T-helper 1 cell treated with Interleukin-12 subunit alpha and Interleukin-12 subunit beta and Interleukin-4 antibody, amounts not matched to agents 30 μg/mL and 1 μg/mL, for 36 hours (primary cell): ENCODE data around the gene CEMIP.

ENCODE experiments used
- H3K27ac Mint-ChIP-seq: one replicate; pipeline ENCODE4 v1.8.0; 2021; ENCODE audit warnings: mild to moderate bottlenecking, mixed read lengths
- H3K27me3 Mint-ChIP-seq: one replicate; pipeline ENCODE4 v1.8.0; 2021; ENCODE audit warnings: low read depth, mixed read lengths
- H3K36me3 Mint-ChIP-seq: one replicate; pipeline ENCODE4 v1.8.0; 2021; ENCODE audit warnings: low read depth, mixed read lengths
- H3K4me1 Mint-ChIP-seq: one replicate; pipeline ENCODE4 v1.8.0; 2021; ENCODE audit warnings: low read depth, mixed read lengths
- H3K4me3 Mint-ChIP-seq: one replicate; pipeline ENCODE4 v1.8.0; 2021; ENCODE audit warnings: mild to moderate bottlenecking, moderate library complexity, mixed read lengths
- H3K9me3 Mint-ChIP-seq: one replicate; pipeline ENCODE4 v1.8.0; 2021; ENCODE audit warnings: mixed read lengths

The CEMIP gene

GRCh38 chr15:80815106-80815505, 35.9 kb downstream of the CEMIP start:
- no peaks in the 10 kb centered on the region for H3K36me3 Mint-ChIP-seq
- no peak overlapping the region for H3K27ac Mint-ChIP-seq
- H3K9me3 Mint-ChIP-seq, result no peaks in the 10 kb centered on the region
- no peak overlapping the region for H3K4me3 Mint-ChIP-seq
- H3K4me1 Mint-ChIP-seq, result no peaks in the 10 kb centered on the region
- H3K27me3 Mint-ChIP-seq, result peaks cover 24% of the 10 kb centered on the region

- no peaks in the 10 kb centered on the region for H3K4me1 Mint-ChIP-seq
- H3K36me3 Mint-ChIP-seq, result no peaks in the 10 kb centered on the region
- no peaks in the 10 kb centered on the region for H3K9me3 Mint-ChIP-seq
- H3K4me3 Mint-ChIP-seq, result no peak overlapping the region
- H3K27me3 Mint-ChIP-seq, result peaks cover 24% of the 10 kb centered on the region
- H3K27ac Mint-ChIP-seq, result no peak overlapping the region
Observed at GRCh38 chr15:80816049-80816653, 37.0 kb downstream of the CEMIP start.

- H3K4me1 Mint-ChIP-seq, result no peaks in the 10 kb centered on the region
- no peaks in the 10 kb centered on the region for H3K9me3 Mint-ChIP-seq
- H3K36me3 Mint-ChIP-seq, result no peaks in the 10 kb centered on the region
- H3K27me3 Mint-ChIP-seq, result peaks cover 25% of the 10 kb centered on the region
- H3K27ac Mint-ChIP-seq, result no peak overlapping the region
- H3K4me3 Mint-ChIP-seq, result no peak overlapping the region
Observed at GRCh38 chr15:80816936-80817335, 37.8 kb downstream of the CEMIP start.

- H3K27me3 Mint-ChIP-seq, result peaks cover 25% of the 10 kb centered on the region
- H3K36me3 Mint-ChIP-seq, result no peaks in the 10 kb centered on the region
- no peak overlapping the region for H3K4me3 Mint-ChIP-seq
- H3K9me3 Mint-ChIP-seq, result no peaks in the 10 kb centered on the region
- no peaks in the 10 kb centered on the region for H3K4me1 Mint-ChIP-seq
- H3K27ac Mint-ChIP-seq, result no peak overlapping the region
Observed at GRCh38 chr15:80817901-80818300, 38.7 kb downstream of the CEMIP start.

GRCh38 chr15:80819001-80819400, 39.8 kb downstream of the CEMIP start:
- Mint-ChIP-seq H3K36me3 (no peaks in the 10 kb centered on the region), H3K27ac (no peak overlapping the region), H3K4me3 (no peak overlapping the region), H3K27me3 (peaks cover 25% of the 10 kb centered on the region), H3K4me1 (no peaks in the 10 kb centered on the region), H3K9me3 (no peaks in the 10 kb centered on the region)

GRCh38 chr15:80820092-80820491, 40.9 kb downstream of the CEMIP start:
- Mint-ChIP-seq H3K36me3 (no peaks in the 10 kb centered on the region), H3K27ac (no peak overlapping the region), H3K9me3 (no peaks in the 10 kb centered on the region), H3K4me3 (no peak overlapping the region), H3K4me1 (no peaks in the 10 kb centered on the region), H3K27me3 (peaks cover 25% of the 10 kb centered on the region)

GRCh38 chr15:80822256-80822655, 43.1 kb downstream of the CEMIP start:
- H3K36me3 Mint-ChIP-seq, result no peaks in the 10 kb centered on the region
- peaks cover 17% of the 10 kb centered on the region for H3K27me3 Mint-ChIP-seq
- H3K4me3 Mint-ChIP-seq, result no peak overlapping the region
- H3K4me1 Mint-ChIP-seq, result no peaks in the 10 kb centered on the region
- no peak overlapping the region for H3K27ac Mint-ChIP-seq
- H3K9me3 Mint-ChIP-seq, result no peaks in the 10 kb centered on the region

- Mint-ChIP-seq H3K36me3 (no peaks in the 10 kb centered on the region), H3K27ac (no peak overlapping the region), H3K27me3 (peaks cover 15% of the 10 kb centered on the region), H3K9me3 (no peaks in the 10 kb centered on the region), H3K4me1 (no peaks in the 10 kb centered on the region), H3K4me3 (no peak overlapping the region)
Observed at GRCh38 chr15:80822676-80823075, 43.5 kb downstream of the CEMIP start.

GRCh38 chr15:80823120-80823519, 44.0 kb downstream of the CEMIP start:
- no peaks in the 10 kb centered on the region for H3K36me3 Mint-ChIP-seq
- H3K4me3 Mint-ChIP-seq, result no peak overlapping the region
- H3K9me3 Mint-ChIP-seq, result no peaks in the 10 kb centered on the region
- H3K27me3 Mint-ChIP-seq, result peaks cover 11% of the 10 kb centered on the region
- H3K4me1 Mint-ChIP-seq, result no peaks in the 10 kb centered on the region
- H3K27ac Mint-ChIP-seq, result no peak overlapping the region

- Mint-ChIP-seq H3K9me3 (no peaks in the 10 kb centered on the region), H3K36me3 (no peaks in the 10 kb centered on the region), H3K27me3 (peaks cover 4% of the 10 kb centered on the region), H3K4me1 (no peaks in the 10 kb centered on the region), H3K27ac (no peak overlapping the region), H3K4me3 (no peak overlapping the region)
Observed at GRCh38 chr15:80823995-80824394, 44.8 kb downstream of the CEMIP start.

- no peaks in the 10 kb centered on the region for H3K9me3 Mint-ChIP-seq
Observed at GRCh38 chr15:80825361-80826030, 46.3 kb downstream of the CEMIP start.

GRCh38 chr15:80828796-80829195, 49.6 kb downstream of the CEMIP start:
- Mint-ChIP-seq H3K27ac (no peak overlapping the region), H3K36me3 (no peaks in the 10 kb centered on the region)

More at GRCh38 chr15:80825361-80826030, 46.3 kb downstream of the CEMIP start:
- Mint-ChIP-seq H3K4me3 (no peak overlapping the region), H3K36me3 (no peaks in the 10 kb centered on the region), H3K4me1 (no peaks in the 10 kb centered on the region), H3K27me3 (peaks cover 4% of the 10 kb centered on the region), H3K27ac (no peak overlapping the region)

GRCh38 chr15:80830677-80831076, 51.5 kb downstream of the CEMIP start:
- H3K4me3 Mint-ChIP-seq, result no peak overlapping the region
- no peaks in the 10 kb centered on the region for H3K4me1 Mint-ChIP-seq
- no peaks in the 10 kb centered on the region for H3K36me3 Mint-ChIP-seq

More at GRCh38 chr15:80828796-80829195, 49.6 kb downstream of the CEMIP start:
- no peaks in the 10 kb centered on the region for H3K9me3 Mint-ChIP-seq
- no peaks in the 10 kb centered on the region for H3K4me1 Mint-ChIP-seq
- no peaks in the 10 kb centered on the region for H3K27me3 Mint-ChIP-seq
- no peak overlapping the region for H3K4me3 Mint-ChIP-seq

GRCh38 chr15:80831192-80831591, 52.0 kb downstream of the CEMIP start:
- Mint-ChIP-seq H3K27ac (no peak overlapping the region), H3K9me3 (no peaks in the 10 kb centered on the region)

More at GRCh38 chr15:80830677-80831076, 51.5 kb downstream of the CEMIP start:
- no peaks in the 10 kb centered on the region for H3K9me3 Mint-ChIP-seq
- no peak overlapping the region for H3K27ac Mint-ChIP-seq
- no peaks in the 10 kb centered on the region for H3K27me3 Mint-ChIP-seq

GRCh38 chr15:80831606-80832224, 52.5 kb downstream of the CEMIP start:
- Mint-ChIP-seq H3K4me1 (no peaks in the 10 kb centered on the region), H3K36me3 (no peaks in the 10 kb centered on the region), H3K27ac (no peak overlapping the region), H3K27me3 (no peaks in the 10 kb centered on the region), H3K4me3 (no peak overlapping the region), H3K9me3 (no peaks in the 10 kb centered on the region)

More at GRCh38 chr15:80831192-80831591, 52.0 kb downstream of the CEMIP start:
- no peaks in the 10 kb centered on the region for H3K27me3 Mint-ChIP-seq
- H3K4me3 Mint-ChIP-seq, result no peak overlapping the region
- no peaks in the 10 kb centered on the region for H3K4me1 Mint-ChIP-seq
- H3K36me3 Mint-ChIP-seq, result no peaks in the 10 kb centered on the region
